ENCODE results near the gene BABAM2. TPM values are rescaled to one million over a fixed set of nuclear protein-coding genes. Genes with fewer than 3 reads are reported as not detected.

Gene BABAM2
- total and polyA plus RNA-seq, 9 of the 15 experiments (the other 6 are each of a cell fraction or from before 2014, with no cell fraction given): 10.9 to 37.4 (median 25.6) TPM

- H3K9me3 ChIP-seq (replicated peaks; ENCODE audit: control insufficient read depth, insufficient read depth, low read depth, low read length): no peaks in the 10 kb centered on the region
- no peak overlapping the region for H3K9ac ChIP-seq (ENCODE audit: insufficient read depth in 1 of 2, low read depth in 2 of 2, low read length in 2 of 2)
- no peak overlapping the region for H2AFZ ChIP-seq (ENCODE audit: low read depth, low read length)
- H4K20me1 ChIP-seq (replicated peaks; ENCODE audit: control insufficient read depth, insufficient read depth, low read length): no peaks in the 10 kb centered on the region
- no peaks in the 10 kb centered on the region for H3K9me1 ChIP-seq (ENCODE audit: control insufficient read depth, insufficient read depth, low read length)
- TF ChIP-seq RBM15 (IDR thresholded peaks at IDR 0.05; ENCODE audit: insufficient read depth, low read length) (no peak), SREBF1 (IDR thresholded peaks at IDR 0.05; ENCODE audit: borderline replicate concordance, low read depth, low read length) (no peak), PHF20 (IDR thresholded peaks at IDR 0.05; ENCODE audit: partially characterized antibody) (no peak)
- no peaks in the 10 kb centered on the region for H3K27me3 ChIP-seq (ENCODE audit: control insufficient read depth in 2 of 2, insufficient read depth in 2 of 2, low read length in 2 of 2)
- ChIA-PET POLR2A (interaction anchor here (0.8 kb wide), 1 partner anchor 14 kb away, joined by 3 read pairs; no protein-coding TSS in a partner anchor), CTCF (ENCODE audit: low intra/inter-chr PET ratio) (no interaction called here)
- H3K27ac ChIP-seq (ENCODE audit: extremely low read depth, low read depth, low read length): no peak overlapping the region
- 61% methylated on average over 6 of the region's 6 CpGs for WGBS (ENCODE audit: insufficient coverage, low coverage, missing lambda C conversion rate)
- in situ Hi-C loops (cut with MboI) (no loop called here), intact Hi-C loops (cut with micrococcal nuclease) (no loop called here)
- ATAC-seq (no peak), FAIRE-seq (peak; percentile 74), DNase-seq (ENCODE audit: extremely low read depth in 1 of 4, low spot score in 3 of 4) (no peak)
- no TSS peak for BruUV-seq (replicated peaks)
- H3K4me2 ChIP-seq (ENCODE audit: insufficient read depth, low read length): no peak overlapping the region
- peaks cover 3 to 5% of the 10 kb centered on the region in 2 experiments; a peak in 2 of 5 replicates for H3K4me1 ChIP-seq (replicated peaks in 1 of 2; ENCODE audit: control insufficient read depth in 2 of 2, insufficient read depth in 2 of 2, low read length in 2 of 2)
- H3K79me2 ChIP-seq (ENCODE audit: control insufficient read depth, insufficient read depth, low read length): no peaks in the 10 kb centered on the region
- H3K4me3 ChIP-seq: no peak overlapping the region
- H3K36me3 ChIP-seq (ENCODE audit: control insufficient read depth, insufficient read depth, low read length): no peaks in the 10 kb centered on the region
Observed at GRCh38 chr2:28318462-28319117, 428.1 kb downstream of the BABAM2 start.
